Measurements from ENCODE around the gene RAB15. TPM values are rescaled to one million over a fixed set of nuclear protein-coding genes. Genes with fewer than 3 reads are reported as not detected.

Gene RAB15
- total and polyA plus RNA-seq, 2 of the 8 experiments (the other 6 are each of a cell fraction or from before 2014, with no cell fraction given) = 38.8 to 58.1 TPM

DNA sequence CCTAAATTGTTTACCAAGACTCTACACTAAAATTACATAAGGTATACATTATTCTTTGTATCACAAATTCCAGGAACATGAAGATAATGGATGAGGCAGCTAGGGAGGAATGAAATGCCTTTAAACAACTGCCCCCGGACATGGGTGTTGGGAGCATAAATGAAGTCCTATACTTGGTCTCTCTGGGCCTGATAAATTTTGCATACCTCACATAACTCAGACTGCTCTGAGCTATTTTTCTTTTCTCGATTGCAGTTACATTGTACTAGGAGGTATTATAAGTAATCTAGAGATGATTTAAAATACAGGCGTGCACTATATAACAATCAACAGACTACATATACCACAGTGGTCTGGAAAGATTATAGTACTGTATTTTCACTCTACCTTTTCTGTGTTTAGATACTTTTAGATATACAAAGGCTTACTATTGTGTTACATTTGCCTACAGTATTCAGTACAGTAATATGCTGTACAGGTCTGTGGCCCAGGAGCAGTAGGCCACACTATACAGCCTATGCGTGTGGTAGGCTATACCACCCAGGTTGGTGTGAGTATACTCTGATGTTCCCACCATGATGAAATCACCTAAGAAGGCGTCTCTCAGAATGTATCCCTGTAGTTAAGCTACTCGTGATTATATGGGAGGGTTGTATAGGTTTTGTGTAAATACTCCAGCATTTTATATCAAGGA lies 28.9 kb upstream of the RAB15 start:
- Histone ChIP-seq H3K56ac (replicated peaks; ENCODE audit: insufficient read length, low read depth, low read length) (no peak overlapping the region), H3K4ac (replicated peaks; ENCODE audit: insufficient read length, low read depth, low read length) (no peak overlapping the region), H2BK15ac (ENCODE audit: low read length) (no peak overlapping the region), H2BK5ac (ENCODE audit: low read depth, low read length) (no peak overlapping the region), H3K9ac (replicated peaks in 1 of 4; ENCODE audit: extremely low read depth in 1 of 4, low read depth in 3 of 4, low read length in 3 of 4) (no peak overlapping the region), H3K4me2 (ENCODE audit: insufficient read depth in 1 of 2, low read depth in 2 of 2, low read length in 2 of 2) (no peak overlapping the region), H3K4me3 (ENCODE audit: extremely low read depth in 1 of 4, insufficient read depth in 2 of 4, low read depth in 3 of 4, low read length in 4 of 4) (no peak overlapping the region), H3K23ac (ENCODE audit: insufficient read length) (no peak overlapping the region), H3K27me3 (replicated peaks in 1 of 4; ENCODE audit: control insufficient read depth in 3 of 4, extremely low read depth in 1 of 4, insufficient read depth in 3 of 4, low read length in 3 of 4) (no peaks in the 10 kb centered on the region), H2BK120ac (replicated peaks; ENCODE audit: low read depth, low read length) (no peak overlapping the region), H2BK12ac (ENCODE audit: low read depth, low read length) (no peak overlapping the region), H4K8ac (ENCODE audit: extremely low read depth, insufficient read depth, low read length) (no peak overlapping the region), H2AK5ac (ENCODE audit: low read depth, low read length) (no peak overlapping the region), H3K79me2 (ENCODE audit: control insufficient read depth in 1 of 2, insufficient read depth in 2 of 2, low read length in 2 of 2) (no peaks in the 10 kb centered on the region; a peak in 1 of 4 replicates), H3K14ac (ENCODE audit: insufficient read length) (no peak overlapping the region), H3K4me1 (replicated peaks in 1 of 4; ENCODE audit: control insufficient read depth in 3 of 4, insufficient read depth in 4 of 4, low read length in 3 of 4) (peaks cover 0 to 2% (median 0%) of the 10 kb centered on the region in 4 experiments; a peak in 3 of 7 replicates), H3K36me3 (ENCODE audit: control insufficient read depth in 2 of 4, insufficient read depth in 4 of 4, low read length in 3 of 4) (no peaks in the 10 kb centered on the region), H3K27ac (ENCODE audit: low read depth, low read length) (no peak overlapping the region), H2AFZ (ENCODE audit: low read length) (no peak overlapping the region), H4K91ac (replicated peaks; ENCODE audit: insufficient read length, low read length) (no peak overlapping the region), H2BK20ac (ENCODE audit: low read length) (no peak overlapping the region), H3K23me2 (ENCODE audit: low read depth, low read length) (no peaks in the 10 kb centered on the region), H3K79me1 (ENCODE audit: low read depth, low read length) (no peaks in the 10 kb centered on the region; the same call in 1 of the 2 replicates), H4K20me1 (replicated peaks in 1 of 2; ENCODE audit: control insufficient read depth in 1 of 2, insufficient read depth in 2 of 2, low read length in 2 of 2) (no peaks in the 10 kb centered on the region), H3K9me3 (ENCODE audit: insufficient read depth in 2 of 2, low read depth in 1 of 2, low read length in 1 of 2) (no peaks in the 10 kb centered on the region), H3K18ac (ENCODE audit: extremely low read depth, low read length) (no peak overlapping the region), H4K5ac (ENCODE audit: insufficient read length, low read depth, low read length) (no peak overlapping the region)
- POLR2A ChIA-PET (ENCODE audit: partially characterized antibody) = interaction anchor here (2.5 kb wide), 1 partner anchor 12 kb away, joined by 7 read pairs; no protein-coding TSS in a partner anchor
- CTCF ChIA-PET (ENCODE audit: partially characterized antibody) = interaction anchor here (0.6 to 4.9 kb wide), 6 partner anchors 13 to 53 kb away, joined by 3 to 21 read pairs (median 4); no protein-coding TSS in a partner anchor
- DNase-seq (ENCODE audit: low read depth in 1 of 2, low spot score in 2 of 2) (no peak), FAIRE-seq (no peak)
- 89% methylated on average over 6 of the region's 6 CpGs; no CpG with 5 or more reads in 1 of the 2 experiments for WGBS, 2 experiments (ENCODE audit: extremely low coverage in 1 of 2, insufficient coverage in 1 of 2, insufficient read length in 1 of 2, insufficient replicate concordance in 2 of 2, low coverage in 1 of 2, low lambda C conversion rate in 2 of 2, missing lambda C conversion rate in 1 of 2)
- no peak for TF ChIP-seq SP1 (IDR thresholded peaks at IDR 0.05; ENCODE audit: low read depth, low read length)
- TF ChIP-seq EP300 (IDR thresholded peaks at IDR 0.05; ENCODE audit: borderline replicate concordance in 1 of 2, low read depth in 2 of 2, low read length in 2 of 2) = no peak
- TF ChIP-seq, protein P1, sequence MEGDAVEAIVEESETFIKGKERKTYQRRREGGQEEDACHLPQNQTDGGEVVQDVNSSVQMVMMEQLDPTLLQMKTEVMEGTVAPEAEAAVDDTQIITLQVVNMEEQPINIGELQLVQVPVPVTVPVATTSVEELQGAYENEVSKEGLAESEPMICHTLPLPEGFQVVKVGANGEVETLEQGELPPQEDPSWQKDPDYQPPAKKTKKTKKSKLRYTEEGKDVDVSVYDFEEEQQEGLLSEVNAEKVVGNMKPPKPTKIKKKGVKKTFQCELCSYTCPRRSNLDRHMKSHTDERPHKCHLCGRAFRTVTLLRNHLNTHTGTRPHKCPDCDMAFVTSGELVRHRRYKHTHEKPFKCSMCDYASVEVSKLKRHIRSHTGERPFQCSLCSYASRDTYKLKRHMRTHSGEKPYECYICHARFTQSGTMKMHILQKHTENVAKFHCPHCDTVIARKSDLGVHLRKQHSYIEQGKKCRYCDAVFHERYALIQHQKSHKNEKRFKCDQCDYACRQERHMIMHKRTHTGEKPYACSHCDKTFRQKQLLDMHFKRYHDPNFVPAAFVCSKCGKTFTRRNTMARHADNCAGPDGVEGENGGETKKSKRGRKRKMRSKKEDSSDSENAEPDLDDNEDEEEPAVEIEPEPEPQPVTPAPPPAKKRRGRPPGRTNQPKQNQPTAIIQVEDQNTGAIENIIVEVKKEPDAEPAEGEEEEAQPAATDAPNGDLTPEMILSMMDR (IDR thresholded peaks at IDR 0.05; ENCODE audit: control extremely low read depth in 1 of 3, insufficient read depth in 1 of 3, low read depth in 1 of 3, low read length in 3 of 3) = no peak
- TF ChIP-seq EZH2 (IDR thresholded peaks at IDR 0.05; ENCODE audit: low read depth, low read length, severe bottlenecking) = no peak
- no peak for TF ChIP-seq POLR2AphosphoS5 (IDR thresholded peaks at IDR 0.05; ENCODE audit: low read depth, low read length)
- TF ChIP-seq BACH1 (IDR thresholded peaks at IDR 0.05; ENCODE audit: low read length) = no peak
- no peak for TF ChIP-seq GTF2F1 (IDR thresholded peaks at IDR 0.05; ENCODE audit: borderline replicate concordance, low read depth, low read length)
- TF ChIP-seq, protein P2, sequence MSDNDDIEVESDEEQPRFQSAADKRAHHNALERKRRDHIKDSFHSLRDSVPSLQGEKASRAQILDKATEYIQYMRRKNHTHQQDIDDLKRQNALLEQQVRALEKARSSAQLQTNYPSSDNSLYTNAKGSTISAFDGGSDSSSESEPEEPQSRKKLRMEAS (IDR thresholded peaks at IDR 0.05) = no peak
- TF ChIP-seq KDM1A (IDR thresholded peaks at IDR 0.05; ENCODE audit: borderline replicate concordance, low read length) = no peak
- no peak for TF ChIP-seq CEBPB (IDR thresholded peaks at IDR 0.05; ENCODE audit: low read depth, low read length)

All from H1 (cell line).